HG02938 (cell line): Measurements from ENCODE around the gene AXDND1.

Experiments used
- ATAC-seq: cut with Tn5 transposase; IDR thresholded peaks from one replicate; pipeline ENCODE4 v1.9.1; 2021; ENCODE audit warnings: mild to moderate bottlenecking, moderate library complexity; ENCODE audit not compliant: unreplicated experiment

Gene AXDND1

GRCh38 chr1:179550746-179551682 lies 185.2 kb downstream of the AXDND1 start:
- ATAC-seq: no peak

- no peak for ATAC-seq
Measured at GRCh38 chr1:179554427-179554826, 188.7 kb downstream of the AXDND1 start.

DNA sequence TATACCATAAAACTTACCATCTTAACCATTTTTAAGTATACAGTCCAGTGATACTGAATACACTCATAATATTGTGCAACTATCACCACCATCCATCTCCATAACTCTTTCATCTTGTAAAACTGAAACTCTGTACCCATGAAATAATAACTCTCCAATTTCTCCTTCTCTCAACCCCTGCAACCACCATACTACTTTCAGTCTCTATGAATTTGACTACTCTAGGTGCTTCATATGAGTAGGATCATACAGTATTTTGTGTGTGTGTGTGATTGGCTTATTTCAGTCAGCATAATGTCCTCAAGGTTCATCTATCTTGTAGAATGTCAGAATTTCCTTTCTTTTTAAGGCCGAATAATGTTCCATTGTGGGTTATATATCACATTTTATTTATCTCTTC lies 192.3 kb downstream of the AXDND1 start:
- no peak for ATAC-seq

DNA sequence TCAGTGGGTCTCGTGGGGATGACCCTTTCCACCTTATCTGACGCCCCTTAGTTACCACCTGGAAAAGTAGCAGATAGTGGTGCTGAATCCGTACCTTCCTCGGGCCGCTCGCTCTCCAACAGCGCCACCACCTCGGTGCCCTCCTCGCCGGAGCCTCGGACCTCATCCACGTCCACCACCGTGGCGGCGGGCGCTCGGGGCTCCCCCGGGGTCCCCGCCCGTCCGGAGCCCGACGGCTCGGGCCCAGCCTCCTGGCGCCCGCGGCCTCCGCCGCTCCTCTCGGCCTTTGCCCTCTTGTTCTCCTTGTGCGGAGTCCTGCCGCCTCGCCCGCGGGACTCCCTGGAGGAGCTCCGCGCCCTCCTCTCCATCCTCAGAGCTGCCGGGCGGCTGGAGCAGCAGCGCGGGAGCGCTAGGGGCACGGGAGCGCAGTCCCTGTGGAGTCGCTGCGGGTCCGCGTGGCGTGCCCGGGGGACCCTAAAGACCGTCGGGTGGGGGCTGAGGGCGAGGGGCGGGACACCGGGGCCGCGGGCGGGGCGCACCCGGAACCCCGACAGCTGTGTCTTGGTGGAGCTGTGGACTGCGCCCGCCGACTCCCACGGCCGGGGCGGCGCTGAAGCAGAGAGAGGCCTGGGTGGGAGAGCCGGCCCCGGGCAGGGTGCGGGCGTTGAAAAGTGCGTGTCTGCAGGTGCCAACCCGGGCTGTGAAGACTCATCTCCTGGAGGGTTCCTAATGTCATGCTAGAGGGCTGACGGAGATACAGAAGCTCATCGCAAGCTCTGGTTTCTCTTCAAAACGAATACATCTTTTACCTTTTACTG lies 209.9 kb downstream of the AXDND1 start, which contains the start of gene NPHS2:
Gene NPHS2, minus strand, starts transcription at position 452 of the 818 bp plus-strand sequence. Its CDS starts 84 bp downstream, at position 368.
- no peak for ATAC-seq

- no peak for ATAC-seq
Measured at GRCh38 chr1:179576509-179576908, 210.7 kb downstream of the AXDND1 start.

DNA sequence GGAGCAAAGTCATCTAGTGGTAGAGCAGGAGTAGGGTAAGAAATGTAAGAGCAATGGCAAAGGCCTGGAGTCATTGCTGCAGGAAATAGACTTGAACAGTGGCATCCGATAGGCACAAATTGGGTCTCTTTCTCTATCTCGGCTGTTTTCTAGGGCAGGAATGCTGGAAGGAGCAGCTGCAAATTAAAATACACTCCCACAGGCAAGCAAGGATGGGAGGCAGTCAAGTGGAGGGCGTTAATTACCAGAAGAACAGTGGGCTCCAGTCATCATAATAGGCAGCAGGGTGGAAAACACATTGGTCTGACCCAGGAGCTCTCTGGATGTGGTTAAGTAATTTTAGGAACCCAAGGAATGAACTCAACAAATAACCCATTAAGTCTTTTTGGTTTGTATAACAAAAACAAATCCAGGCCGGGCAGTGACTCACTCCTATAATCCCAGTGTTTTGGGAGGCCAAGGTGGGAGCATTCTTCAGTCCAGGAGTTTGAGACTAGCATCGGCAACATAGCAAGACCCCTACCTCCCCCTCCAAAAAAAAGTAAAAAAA lies 218.1 kb downstream of the AXDND1 start:
- no peak for ATAC-seq

DNA sequence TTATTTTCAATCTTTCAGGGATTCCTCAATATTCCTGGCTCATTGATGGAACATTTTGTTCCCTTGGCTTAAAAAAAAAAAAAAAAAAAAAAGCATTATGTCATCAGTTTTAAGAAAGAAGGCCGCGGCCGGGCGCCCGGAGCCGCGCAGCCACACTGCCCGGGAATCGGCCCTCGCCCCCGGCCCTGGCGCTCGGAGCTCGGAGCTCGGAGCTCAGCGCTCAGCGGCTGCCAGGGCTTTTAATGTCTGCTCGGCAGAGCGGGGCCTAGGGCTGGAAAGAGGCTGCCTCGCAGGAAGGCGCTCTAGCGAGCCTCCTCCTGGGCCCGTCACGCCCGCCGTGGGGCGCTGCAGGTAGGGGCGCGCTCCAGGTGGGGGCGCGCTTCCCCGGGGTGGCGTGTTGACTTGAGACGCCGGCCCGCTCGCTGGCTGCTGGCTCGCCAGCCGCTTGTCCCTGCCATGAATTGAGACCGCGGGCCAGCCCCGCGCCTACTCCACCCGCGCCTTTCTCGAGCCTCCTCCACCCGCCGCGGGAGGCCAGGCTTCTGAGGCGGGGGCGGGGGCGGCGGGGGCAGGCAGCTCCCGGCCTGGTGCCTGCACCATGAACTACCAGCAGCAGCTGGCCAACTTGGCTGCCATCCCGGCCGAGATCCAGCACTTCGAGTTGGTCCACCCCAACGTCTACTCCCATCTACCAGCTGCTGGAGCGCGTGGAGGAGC lies 220.5 kb downstream of the AXDND1 start:
- no peak for ATAC-seq

GRCh38 chr1:179587336-179587735 lies 221.6 kb downstream of the AXDND1 start:
- no peak for ATAC-seq

GRCh38 chr1:179588425-179589024 lies 222.8 kb downstream of the AXDND1 start:
- no peak for ATAC-seq

DNA sequence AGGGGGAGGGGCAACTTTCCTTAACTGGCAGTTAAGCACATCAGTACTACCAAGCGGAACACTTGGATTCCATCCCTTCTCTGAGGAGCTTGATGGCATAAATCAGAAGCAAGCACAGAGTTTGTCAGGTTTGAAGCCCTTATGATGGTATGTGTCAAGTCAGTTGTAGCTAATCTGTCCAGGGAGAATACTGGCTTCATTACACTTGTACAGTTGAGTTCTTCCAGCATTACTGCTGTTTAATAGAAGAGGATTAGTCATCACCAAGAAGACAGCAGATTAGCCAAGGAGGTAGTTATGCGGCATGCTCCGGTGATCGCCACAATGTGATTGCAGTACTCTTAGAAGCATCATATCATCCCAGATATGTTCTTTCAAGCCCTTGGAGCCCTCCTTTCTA lies 223.7 kb downstream of the AXDND1 start:
- no peak for ATAC-seq

GRCh38 chr1:179590671-179591070 lies 224.9 kb downstream of the AXDND1 start:
- ATAC-seq: no peak

GRCh38 chr1:179591253-179591591 lies 225.5 kb downstream of the AXDND1 start:
- ATAC-seq: no peak

DNA sequence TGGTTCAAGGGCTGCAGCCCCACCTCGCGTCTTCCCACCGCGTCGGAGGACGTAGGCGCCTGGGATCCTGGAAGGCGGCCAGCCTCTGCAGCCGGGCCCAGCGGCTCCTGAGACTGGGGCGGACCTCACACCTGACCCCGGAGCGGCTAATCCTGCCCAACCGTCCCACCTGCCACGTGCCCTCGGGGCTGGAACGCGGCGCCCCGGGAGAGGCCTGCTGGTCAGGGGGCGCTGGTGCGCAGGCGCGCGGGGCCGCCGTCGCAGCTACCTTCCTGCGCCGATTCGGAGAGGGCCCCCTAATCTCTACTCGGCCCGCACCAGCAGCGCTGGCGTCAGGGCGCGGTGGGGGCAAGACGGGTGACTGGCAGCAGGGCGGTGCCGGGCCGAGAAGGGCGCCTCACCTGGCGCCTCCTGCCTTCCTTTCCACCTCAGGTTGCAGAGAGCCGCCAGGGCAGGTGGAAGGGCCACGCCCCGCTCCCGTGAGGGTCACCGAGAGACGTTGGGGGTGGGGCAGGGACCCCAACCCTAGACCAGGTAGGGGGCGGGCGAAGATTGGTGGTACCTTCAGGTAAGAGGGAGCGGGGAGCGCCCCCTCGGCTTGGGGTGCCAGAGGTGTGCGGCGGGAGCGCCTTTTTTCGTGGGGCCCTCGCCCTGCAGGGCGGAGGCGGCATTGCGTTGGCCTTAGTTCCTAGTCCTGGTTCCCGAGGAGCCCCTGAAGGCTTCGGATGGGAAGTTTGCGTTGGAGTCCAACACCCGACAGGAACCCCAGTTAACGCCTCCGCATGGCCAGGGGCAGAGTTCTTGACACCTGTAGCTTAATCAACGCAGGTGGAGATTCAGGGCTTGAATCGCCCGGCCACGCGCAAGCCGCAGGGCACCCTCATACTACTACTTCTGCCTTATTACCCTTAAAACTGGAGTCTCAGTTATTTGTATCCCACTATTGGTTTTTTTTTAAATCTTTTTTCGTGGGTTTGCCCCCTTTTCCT lies 226.1 kb downstream of the AXDND1 start, which contains the start of gene TDRD5:
Gene TDRD5, plus strand, starts transcription at position 241 of the 989 bp plus-strand sequence. CDS start 784 bp downstream, outside the sequence.
- ATAC-seq: no peak

- ATAC-seq: no peak
Measured at GRCh38 chr1:179598631-179599030, 232.9 kb downstream of the AXDND1 start.

GRCh38 chr1:179599623-179600249 lies 234.0 kb downstream of the AXDND1 start:
- no peak for ATAC-seq

GRCh38 chr1:179601093-179601492 lies 235.3 kb downstream of the AXDND1 start:
- ATAC-seq: no peak
